Head of caudate nucleus (tissue), 42 donors: Measurements from ENCODE around the gene FAM78A.
"Not testable (repeated sequence)": the region's sequence is repeated elsewhere in the genome, so short reads cannot be mapped to it uniquely, and the experiment has no call there.

Experiments used
- DNase-seq, 42 donors: peaks; one replicate each; pipeline versions ENCODE4 v3.0.0 to v3.0.0-alpha.2; 2020 to 2021; ENCODE audit warnings: mixed read lengths in 7 of 42
- intact Hi-C: fragments of 100-400 bp; cut with DNase I; formaldehyde crosslinking; loops from one replicate; pipeline ENCODE4 v1.15.0; 2022

FAM78A gene

DNA sequence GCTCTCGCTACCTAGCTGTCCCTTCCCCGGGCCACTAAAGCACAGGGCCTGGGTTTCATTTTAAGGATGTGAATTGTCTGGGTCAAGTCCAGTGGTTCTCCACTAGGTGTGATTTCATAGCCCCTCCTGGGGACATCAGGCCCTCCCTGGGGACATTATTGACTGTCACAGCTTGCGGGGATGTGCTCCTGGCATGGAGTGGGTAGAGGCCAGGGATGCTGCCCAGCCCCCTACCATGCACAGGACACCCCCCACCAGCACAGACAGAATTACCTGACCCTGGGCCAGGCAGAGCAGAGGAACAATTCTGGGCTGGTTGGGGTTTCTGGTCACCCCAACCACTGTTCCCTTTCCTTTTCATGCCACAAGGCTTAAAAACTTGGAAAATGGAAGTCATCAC lies 4.1 kb downstream of the FAM78A start:
- intact Hi-C loops = no loop called here
- DNase-seq = no peak

DNA sequence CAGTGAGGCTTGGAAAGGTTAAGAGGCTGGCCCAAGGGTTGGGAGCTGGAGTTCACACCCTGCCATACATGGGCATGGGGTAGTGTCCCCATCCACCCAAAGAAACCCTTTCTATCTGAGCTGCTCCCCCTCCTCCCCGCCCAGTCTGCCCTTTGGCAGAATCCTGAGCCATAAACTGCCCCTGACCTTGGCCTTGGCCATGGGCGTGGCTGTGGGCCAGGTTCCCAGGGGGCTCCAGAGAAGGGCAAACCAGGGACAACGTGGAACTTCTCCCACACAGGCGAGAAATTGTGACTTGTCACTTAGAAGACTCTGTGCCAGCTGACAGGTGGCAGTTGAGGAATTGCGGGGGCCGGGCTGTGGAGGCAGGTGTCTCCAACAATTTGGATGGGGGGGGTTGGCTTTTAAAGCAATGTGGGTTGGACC lies 4.8 kb downstream of the FAM78A start:
- intact Hi-C loops = no loop called here
- peak in 38 of 42 donors; percentile 49 to 93 (median 73) for DNase-seq

DNA sequence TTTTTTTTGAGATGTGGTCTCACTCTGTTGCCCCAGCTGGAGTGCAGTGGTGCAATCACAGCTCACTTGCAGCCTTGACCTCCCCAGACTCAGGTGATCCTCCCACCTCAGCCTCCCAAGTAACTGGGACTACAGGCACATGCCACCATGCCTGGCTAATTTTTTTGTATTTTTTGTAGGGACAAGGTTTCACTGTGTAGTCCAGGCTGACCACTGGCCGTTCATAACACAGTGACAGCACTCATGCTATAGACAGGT lies 5.4 kb downstream of the FAM78A start:
- DNase-seq, intact Hi-C loops: not testable (repeated sequence)

DNA sequence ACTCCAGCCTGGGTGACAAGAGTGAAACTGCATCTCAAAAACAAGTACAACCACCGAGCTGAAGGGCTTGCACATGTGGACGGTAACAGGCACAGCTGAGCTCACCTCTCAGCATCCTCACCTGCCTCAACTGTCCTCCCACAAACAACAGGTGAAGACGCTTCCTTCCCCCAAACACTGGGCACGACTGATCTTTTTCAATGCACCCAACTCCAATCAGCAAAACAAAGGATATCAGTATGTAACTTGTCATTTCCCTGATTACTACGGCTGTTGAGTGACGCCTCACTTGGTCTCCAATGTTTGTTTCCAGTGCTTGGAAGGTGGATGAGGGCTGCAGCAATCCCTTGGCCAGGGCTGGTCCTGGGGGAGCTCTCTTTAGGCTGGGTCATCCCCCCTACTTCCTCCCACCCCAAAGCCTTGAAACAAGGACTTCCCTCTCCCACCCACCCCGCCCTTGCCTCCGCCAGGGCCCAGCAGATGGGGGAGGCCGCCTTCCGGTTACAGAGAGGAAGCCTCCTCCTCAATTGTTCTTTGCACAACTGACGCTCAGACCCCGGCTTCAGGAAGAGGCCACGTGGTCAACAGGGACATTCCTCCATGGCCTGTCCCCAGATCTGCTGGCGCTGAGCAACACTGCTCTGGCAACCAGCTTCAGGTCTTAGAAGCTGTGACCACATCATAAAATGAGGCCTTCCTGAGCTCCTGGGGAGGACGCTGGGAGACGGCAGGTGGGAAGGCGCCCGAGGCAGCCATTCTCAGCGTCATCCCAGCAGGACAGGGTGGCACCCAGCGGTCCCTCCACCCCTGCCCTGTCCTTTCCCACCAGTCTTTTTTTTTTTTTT lies 5.9 kb downstream of the FAM78A start:
- intact Hi-C loops = no loop called here
- DNase-seq = peak in 25 of 42 donors; percentile 46 to 74 (median 60)

GRCh38 chr9:131266266-131267229 lies 9.8 kb downstream of the FAM78A start:
- DNase-seq = peak in 15 of 42 donors; percentile 43 to 75 (median 60)
- intact Hi-C loops = no loop called here

- intact Hi-C loops = no loop called here
- no peak for DNase-seq
These were observed 12.1 kb downstream of the FAM78A start for GRCh38 chr9:131264231-131264630.

DNA sequence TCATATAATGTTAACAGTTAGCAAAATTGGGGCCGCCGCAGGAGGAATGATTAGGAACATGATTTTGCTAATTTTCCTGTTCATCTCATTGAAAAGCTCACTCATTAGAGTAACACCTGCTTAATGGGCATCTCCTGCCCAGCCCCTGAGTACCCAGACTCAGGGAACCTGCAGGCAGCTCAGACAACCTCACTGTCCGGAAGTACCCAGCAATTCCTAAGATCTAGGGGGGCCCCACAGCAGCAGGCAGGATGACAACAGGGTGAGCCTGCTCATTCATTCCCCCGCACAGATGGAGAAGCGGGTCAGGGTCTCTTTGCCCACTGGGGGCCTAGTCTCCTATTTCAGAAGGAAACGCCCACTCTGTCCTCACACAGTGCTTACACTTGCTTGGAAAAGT lies 12.6 kb downstream of the FAM78A start:
- intact Hi-C loops = no loop called here

GRCh38 chr9:131263033-131263343 lies 13.3 kb downstream of the FAM78A start:
- DNase-seq, intact Hi-C loops: not testable (repeated sequence)

More for the DNA sequence above, 12.6 kb downstream of the FAM78A start:
- no peak for DNase-seq

DNA sequence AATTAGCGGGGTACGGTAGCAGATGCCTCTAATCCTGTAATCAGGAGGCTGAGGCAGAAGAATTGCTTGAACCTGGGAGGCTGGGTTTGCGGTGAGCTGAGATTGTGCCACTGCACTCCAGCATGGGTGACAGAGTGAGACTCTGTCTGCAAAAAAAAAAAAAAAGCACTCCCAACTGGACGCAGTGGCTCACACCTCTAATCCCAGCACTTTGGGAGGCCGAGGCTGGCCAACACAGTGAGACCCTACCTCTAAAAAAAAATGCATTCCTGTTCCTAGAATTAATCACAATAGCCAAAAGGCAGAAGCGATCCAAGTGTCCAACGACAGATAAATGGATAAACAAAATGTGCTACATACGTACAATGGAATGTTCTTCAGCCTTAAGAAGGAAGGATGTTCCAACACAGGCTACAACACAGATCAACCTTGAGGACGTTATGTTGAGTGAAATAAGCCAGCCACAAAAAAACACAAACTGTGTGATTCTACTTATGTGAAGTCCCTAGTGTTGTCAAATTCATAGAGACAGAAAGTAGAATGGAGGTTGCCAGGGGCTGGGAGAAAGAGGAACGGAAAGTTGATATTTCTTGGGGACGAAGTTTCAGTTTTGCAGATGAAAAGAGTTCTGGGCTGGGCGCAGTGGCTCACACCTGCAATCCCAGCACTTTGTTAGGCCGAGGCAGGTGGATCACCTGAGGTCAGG lies 13.8 kb downstream of the FAM78A start:
- DNase-seq = no peak
- intact Hi-C loops = no loop called here

DNA sequence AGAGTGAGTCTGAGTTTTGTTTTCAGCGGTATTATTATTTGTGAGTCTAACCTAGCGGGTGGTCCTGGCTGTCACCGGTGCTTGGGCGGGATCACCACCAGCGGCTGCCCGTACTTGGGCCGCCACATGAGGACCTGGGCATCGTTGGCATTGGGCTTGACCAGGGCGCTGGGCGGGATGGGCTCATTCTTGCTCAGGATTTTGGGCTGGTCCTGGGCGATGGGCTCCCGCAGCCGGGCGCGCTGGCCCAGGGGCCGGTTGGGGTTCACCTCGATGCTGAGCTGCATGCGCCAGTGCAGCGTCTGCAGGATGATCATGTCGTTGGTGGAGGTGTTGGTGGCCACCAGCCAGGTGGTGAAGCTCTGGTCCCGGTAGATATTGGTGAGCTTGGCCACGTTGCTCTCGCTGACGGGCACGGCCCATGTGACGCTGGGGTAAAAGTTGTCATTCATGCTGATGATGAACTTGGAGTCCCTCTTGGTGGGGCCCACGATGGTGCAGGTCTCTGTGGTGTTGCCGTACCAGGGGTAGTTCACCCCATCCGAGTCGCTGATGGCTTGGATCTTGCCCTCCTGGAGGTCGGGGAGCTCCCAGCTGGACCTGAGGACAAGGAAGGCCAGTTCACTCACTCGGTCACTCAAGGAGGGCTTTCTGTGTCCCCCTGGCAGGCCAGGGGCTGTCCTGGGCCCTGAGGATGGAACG lies 15.4 kb downstream of the FAM78A start:
- intact Hi-C loops = no loop called here
- no peak for DNase-seq

GRCh38 chr9:131259916-131260597 lies 16.3 kb downstream of the FAM78A start:
- no peak for DNase-seq
- intact Hi-C loops = no loop called here

DNA sequence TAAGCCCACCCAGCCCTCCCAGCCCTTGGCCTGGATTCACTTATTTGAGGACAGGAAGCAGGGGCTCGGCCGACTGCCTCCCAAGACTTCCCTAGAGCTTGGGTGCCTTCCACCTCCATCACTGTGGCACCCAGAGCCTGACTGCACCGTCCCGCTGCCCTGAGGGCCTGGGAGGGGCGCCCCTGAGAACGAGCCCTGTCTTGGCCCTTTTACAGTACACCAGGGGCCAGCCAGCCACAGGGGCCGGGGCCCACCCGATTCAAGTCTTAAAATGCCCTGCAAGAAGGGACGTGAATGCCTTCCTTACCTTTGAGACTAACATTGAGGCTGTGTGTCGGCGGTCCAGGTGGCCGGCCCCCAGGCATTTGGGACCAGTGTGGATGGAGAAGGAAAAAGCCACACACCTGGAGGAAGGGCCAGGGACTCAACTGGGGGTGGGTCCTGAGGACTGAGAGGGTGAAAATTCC lies 16.8 kb downstream of the FAM78A start:
- DNase-seq = peak in 1 of 42 donors; percentile 1
- intact Hi-C loops = no loop called here

DNA sequence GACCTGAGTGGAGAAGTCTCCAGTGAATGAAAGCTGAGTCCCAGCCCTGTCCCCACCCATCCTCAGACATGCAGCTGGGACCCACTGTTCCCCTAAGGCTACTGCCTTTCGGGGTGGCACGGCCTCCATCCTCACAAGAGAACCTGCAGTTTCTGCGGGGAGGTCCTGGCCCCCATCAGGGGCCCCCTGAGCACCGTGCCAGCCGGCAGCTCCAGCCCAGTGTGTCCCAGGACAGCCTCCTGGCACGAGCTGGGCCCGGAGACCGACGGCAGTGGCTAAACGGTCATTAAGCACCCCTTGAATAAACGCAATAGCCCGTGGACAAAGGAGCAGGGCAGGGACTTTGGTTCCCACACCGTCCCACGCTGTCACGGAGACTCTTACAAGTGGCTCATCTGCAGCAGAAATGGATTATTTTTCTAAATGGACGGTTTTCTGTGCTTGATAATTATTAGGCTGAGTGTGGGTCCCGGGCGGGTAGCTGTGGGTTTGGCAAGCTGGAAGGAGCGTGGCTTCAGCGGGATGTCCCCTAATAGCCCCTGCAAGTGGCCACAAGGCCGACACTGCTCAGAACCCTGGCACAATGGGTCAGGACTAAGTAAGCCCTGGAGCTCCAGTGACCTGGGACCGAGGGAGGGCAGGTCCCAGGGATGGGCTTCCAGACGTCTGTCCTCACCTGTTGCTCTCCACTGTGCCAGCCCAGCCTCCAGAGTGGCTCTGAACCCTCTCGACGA lies 17.4 kb downstream of the FAM78A start:
- DNase-seq = peak in 1 of 42 donors; percentile 1
- intact Hi-C loops = no loop called here

DNA sequence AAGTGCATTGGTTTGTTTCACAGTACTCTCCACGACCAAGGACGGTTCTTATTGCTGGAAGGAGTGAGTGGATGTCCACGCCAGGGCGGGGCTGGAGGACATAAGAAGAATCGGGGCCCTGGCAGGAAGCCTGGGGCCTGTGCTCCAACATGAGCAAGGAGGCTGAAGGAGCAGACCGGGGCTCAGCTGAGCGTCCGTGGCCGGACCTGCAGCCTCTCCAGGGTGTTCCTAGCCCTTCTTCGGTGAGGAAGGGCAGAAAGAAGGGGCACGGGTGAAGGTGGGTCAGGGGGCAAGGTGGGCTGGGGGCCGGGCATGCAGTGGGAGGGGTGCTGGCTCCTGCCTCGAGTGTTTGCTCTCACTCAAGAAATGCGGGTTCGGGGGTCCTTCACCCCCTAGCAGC lies 18.1 kb downstream of the FAM78A start:
- peak in 1 of 42 donors; percentile 2 for DNase-seq
- intact Hi-C loops = no loop called here

- intact Hi-C loops = no loop called here
- peak in 1 of 42 donors; percentile 2 for DNase-seq
These were observed 18.9 kb downstream of the FAM78A start for GRCh38 chr9:131257266-131258025.

DNA sequence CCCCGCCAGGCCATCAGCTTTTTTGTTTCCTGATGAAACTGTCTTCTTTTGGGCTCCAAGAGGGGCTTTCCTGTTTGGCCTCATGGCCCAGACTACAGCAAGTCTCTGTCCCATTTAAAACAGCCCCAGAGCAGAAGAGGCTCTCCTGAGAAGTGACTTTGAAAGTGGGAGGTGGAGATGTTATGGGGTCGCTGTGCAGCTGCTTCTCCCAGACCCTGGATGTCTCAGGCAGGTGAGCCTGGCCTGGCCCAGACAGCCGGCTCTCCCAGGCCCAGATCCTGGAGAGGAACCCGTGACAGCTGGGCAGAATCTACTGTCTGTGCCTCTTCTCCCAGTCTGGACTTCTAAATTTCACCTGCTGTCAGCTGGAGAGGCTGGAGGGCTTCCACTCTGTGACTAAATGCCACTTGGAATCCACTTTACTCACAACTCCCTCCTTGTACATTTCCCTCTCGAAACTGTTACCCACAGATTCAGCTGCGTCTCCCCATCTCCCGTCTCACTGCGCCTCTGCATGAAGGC lies 20.6 kb downstream of the FAM78A start:
- DNase-seq = no peak
- intact Hi-C loops = no loop called here

DNA sequence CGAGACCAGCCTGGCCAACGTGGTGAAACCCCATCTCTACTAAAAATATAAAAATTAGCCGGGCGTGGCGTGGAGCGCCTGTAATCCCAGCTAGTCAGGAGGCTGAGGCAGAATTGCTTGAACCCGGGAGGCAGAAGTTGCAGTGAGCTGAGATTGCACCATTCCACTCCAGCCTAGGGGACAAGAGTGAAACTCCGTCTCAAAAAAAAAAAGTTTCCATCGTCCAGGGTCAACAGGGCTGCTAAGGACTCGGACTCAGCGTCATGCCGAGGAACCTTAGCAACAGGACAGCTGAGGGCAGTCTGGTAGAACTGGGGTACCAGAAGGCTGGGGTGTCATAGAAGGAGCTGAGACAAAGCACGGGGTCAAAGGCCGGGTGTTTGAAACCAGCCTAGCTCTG lies 21.7 kb downstream of the FAM78A start:
- no peak for DNase-seq
- intact Hi-C loops = no loop called here
